ENCODE results near the gene FITM2. TPM values are rescaled to one million over a fixed set of nuclear protein-coding genes. Genes with fewer than 3 reads are reported as not detected.
"Not testable (repeated sequence)": the region's sequence is repeated elsewhere in the genome, so short reads cannot be mapped to it uniquely, and the experiment has no call there.

The FITM2 gene
- total RNA-seq, 1 experiment from 2014 or later, result 7.4 TPM

DNA sequence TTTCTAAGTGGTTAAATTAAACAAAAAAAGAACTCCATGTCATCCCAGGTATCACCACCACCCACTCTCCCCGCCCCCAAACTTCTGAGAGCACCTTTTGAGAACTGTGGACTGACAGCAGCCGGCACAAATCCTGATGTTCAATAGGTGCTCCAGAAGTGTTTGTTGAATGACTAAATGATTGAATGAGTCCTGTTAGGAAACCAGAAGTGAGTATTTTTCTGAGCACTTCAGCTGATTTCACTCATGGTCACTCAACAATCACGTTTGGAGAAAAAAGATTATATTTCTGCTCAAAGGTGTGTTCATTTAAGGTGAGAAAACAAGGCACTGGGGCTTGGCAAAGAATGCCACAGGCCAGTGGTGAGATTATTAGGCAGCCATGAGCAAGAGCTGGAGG is 38.3 kb upstream of the FITM2 start:
- H3K79me2 ChIP-seq (ENCODE audit: low read depth), result no peaks in the 10 kb centered on the region
- TF ChIP-seq, protein P1, sequence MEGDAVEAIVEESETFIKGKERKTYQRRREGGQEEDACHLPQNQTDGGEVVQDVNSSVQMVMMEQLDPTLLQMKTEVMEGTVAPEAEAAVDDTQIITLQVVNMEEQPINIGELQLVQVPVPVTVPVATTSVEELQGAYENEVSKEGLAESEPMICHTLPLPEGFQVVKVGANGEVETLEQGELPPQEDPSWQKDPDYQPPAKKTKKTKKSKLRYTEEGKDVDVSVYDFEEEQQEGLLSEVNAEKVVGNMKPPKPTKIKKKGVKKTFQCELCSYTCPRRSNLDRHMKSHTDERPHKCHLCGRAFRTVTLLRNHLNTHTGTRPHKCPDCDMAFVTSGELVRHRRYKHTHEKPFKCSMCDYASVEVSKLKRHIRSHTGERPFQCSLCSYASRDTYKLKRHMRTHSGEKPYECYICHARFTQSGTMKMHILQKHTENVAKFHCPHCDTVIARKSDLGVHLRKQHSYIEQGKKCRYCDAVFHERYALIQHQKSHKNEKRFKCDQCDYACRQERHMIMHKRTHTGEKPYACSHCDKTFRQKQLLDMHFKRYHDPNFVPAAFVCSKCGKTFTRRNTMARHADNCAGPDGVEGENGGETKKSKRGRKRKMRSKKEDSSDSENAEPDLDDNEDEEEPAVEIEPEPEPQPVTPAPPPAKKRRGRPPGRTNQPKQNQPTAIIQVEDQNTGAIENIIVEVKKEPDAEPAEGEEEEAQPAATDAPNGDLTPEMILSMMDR (conservative IDR thresholded peaks at IDR 0.05), result no peak
- no peak for TF ChIP-seq EZH2 (IDR thresholded peaks at IDR 0.05; ENCODE audit: low read depth)
- H3K4me3 ChIP-seq, result no peak overlapping the region
- ChIA-PET CTCF (no interaction called here), POLR2A (ENCODE audit: unreplicated experiment) (no interaction called here)
- no peak for DNase-seq
- no peaks in the 10 kb centered on the region for H3K9me2 ChIP-seq (ENCODE audit: insufficient read depth)
- H3K27me3 ChIP-seq (ENCODE audit: insufficient read depth, low read depth), result peaks cover 12% of the 10 kb centered on the region
- BruUV-seq (replicated peaks), result no TSS peak
- no peak overlapping the region for H2AFZ ChIP-seq
- no peaks in the 10 kb centered on the region; the same call in 1 of the 2 replicates for H3F3A ChIP-seq (ENCODE audit: insufficient read depth, low read depth)
- H3K27ac ChIP-seq, result no peak overlapping the region
- intact Hi-C loops (cut with micrococcal nuclease; ENCODE audit: unreplicated experiment), result no loop called here
- H3K4me1 ChIP-seq (replicated peaks; ENCODE audit: insufficient read depth), result no peaks in the 10 kb centered on the region
- H3K4me2 ChIP-seq, result no peak overlapping the region
- H3K36me3 ChIP-seq (ENCODE audit: low read depth), result no peaks in the 10 kb centered on the region
- no peaks in the 10 kb centered on the region for H4K20me1 ChIP-seq (ENCODE audit: insufficient read depth)
- H3K9me3 ChIP-seq (ENCODE audit: insufficient read depth, low read depth), result no peaks in the 10 kb centered on the region

DNA sequence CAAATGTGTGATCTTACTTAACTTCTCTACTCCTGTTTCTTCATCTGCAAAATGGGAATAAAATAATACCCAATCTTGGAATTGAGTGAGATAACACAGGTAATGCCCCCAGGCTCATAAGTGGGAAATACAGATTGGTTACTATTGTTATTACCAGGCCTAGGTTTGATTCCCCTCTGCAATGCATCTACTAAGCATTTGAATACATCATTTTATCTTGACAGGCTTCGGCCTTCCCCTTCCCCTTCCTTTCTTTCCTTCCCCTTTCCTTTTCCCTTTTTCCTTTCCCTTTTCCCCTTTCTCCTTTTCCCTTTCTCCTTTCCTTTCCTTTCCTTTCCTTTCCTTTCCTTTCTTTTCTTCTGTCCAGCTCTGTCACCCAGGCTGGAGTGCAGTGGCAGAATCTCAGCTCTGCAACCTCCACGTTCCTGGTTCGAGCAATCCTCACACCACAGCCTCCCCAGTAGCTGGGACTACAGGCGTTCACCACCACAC is 37.2 kb upstream of the FITM2 start:
- no peak for DNase-seq
- ChIA-PET POLR2A (ENCODE audit: unreplicated experiment) (no interaction called here), CTCF (no interaction called here)
- Histone ChIP-seq H3K4me3 (no peak overlapping the region), H3K4me1 (replicated peaks; ENCODE audit: insufficient read depth) (no peaks in the 10 kb centered on the region), H4K20me1 (ENCODE audit: insufficient read depth) (no peaks in the 10 kb centered on the region), H3K27me3 (ENCODE audit: insufficient read depth, low read depth) (peaks cover 12% of the 10 kb centered on the region), H3K9me2 (ENCODE audit: insufficient read depth) (no peaks in the 10 kb centered on the region), H2AFZ (no peak overlapping the region), H3F3A (ENCODE audit: insufficient read depth, low read depth) (no peaks in the 10 kb centered on the region; the same call in 1 of the 2 replicates), H3K9me3 (ENCODE audit: insufficient read depth, low read depth) (no peaks in the 10 kb centered on the region), H3K27ac (no peak overlapping the region), H3K4me2 (no peak overlapping the region), H3K36me3 (ENCODE audit: low read depth) (no peaks in the 10 kb centered on the region), H3K79me2 (ENCODE audit: low read depth) (no peaks in the 10 kb centered on the region)
- TF ChIP-seq, protein P1 (conservative IDR thresholded peaks at IDR 0.05), result no peak
- no peak for TF ChIP-seq EZH2 (IDR thresholded peaks at IDR 0.05; ENCODE audit: low read depth)
- intact Hi-C loops (cut with micrococcal nuclease; ENCODE audit: unreplicated experiment), result no loop called here
- no TSS peak for BruUV-seq (replicated peaks)

DNA sequence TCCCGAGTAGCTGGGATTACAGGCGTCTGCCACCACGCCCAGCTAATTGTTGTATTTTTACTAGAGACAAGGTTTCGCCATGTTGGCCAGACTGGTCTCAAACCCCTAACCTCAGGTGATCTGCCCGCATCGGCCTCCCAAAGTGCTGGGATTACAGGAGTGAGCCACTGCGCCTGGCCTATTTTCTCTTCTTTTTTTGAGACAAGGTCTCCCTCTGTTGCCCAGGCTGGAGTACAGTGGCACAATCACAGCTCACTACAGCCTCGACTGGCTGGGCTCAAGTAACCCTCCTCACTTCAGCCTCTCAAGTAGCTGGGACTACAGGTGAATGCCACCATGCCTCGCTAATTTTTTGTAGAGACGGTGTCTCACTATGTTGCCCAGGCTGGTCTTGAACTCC is 34.9 kb upstream of the FITM2 start:
- intact Hi-C loops (cut with micrococcal nuclease; ENCODE audit: unreplicated experiment); H3F3A ChIP-seq (ENCODE audit: insufficient read depth, low read depth); H4K20me1 ChIP-seq (ENCODE audit: insufficient read depth); H3K79me2 ChIP-seq (ENCODE audit: low read depth); H3K27me3 ChIP-seq (ENCODE audit: insufficient read depth, low read depth); DNase-seq; H3K4me3 ChIP-seq; H3K36me3 ChIP-seq (ENCODE audit: low read depth); H3K9me2 ChIP-seq (ENCODE audit: insufficient read depth); CTCF ChIA-PET; H3K4me1 ChIP-seq (replicated peaks; ENCODE audit: insufficient read depth); H3K27ac ChIP-seq; BruUV-seq (replicated peaks); H3K4me2 ChIP-seq; H2AFZ ChIP-seq; H3K9me3 ChIP-seq (ENCODE audit: insufficient read depth, low read depth); POLR2A ChIA-PET (ENCODE audit: unreplicated experiment): not testable (repeated sequence)

- ChIA-PET CTCF (no interaction called here), POLR2A (ENCODE audit: unreplicated experiment) (no interaction called here)
- BruUV-seq (replicated peaks), result no TSS peak
Measured at GRCh38 chr20:44345147-44345546, 34.1 kb upstream of the FITM2 start.

More at GRCh38 chr20:44345147-44345546, 34.1 kb upstream of the FITM2 start:
- no peak overlapping the region for H3K4me3 ChIP-seq
- H3K4me1 ChIP-seq (replicated peaks; ENCODE audit: insufficient read depth), result no peaks in the 10 kb centered on the region
- H3K27me3 ChIP-seq (ENCODE audit: insufficient read depth, low read depth), result peaks cover 5% of the 10 kb centered on the region; the same call in 1 of the 2 replicates
- H3K4me2 ChIP-seq, result no peak overlapping the region
- TF ChIP-seq, protein P1 (conservative IDR thresholded peaks at IDR 0.05), result no peak
- no peak for TF ChIP-seq EZH2 (IDR thresholded peaks at IDR 0.05; ENCODE audit: low read depth)
- intact Hi-C loops (cut with micrococcal nuclease; ENCODE audit: unreplicated experiment), result no loop called here
- H4K20me1 ChIP-seq (ENCODE audit: insufficient read depth), result no peaks in the 10 kb centered on the region
- no peaks in the 10 kb centered on the region for H3K9me2 ChIP-seq (ENCODE audit: insufficient read depth)
- no peaks in the 10 kb centered on the region; the same call in 1 of the 2 replicates for H3F3A ChIP-seq (ENCODE audit: insufficient read depth, low read depth)
- no peaks in the 10 kb centered on the region for H3K36me3 ChIP-seq (ENCODE audit: low read depth)
- no peaks in the 10 kb centered on the region for H3K79me2 ChIP-seq (ENCODE audit: low read depth)
- no peak overlapping the region for H2AFZ ChIP-seq
- no peak for DNase-seq
- no peak overlapping the region for H3K27ac ChIP-seq
- H3K9me3 ChIP-seq (ENCODE audit: insufficient read depth, low read depth), result no peaks in the 10 kb centered on the region

Measured in PC-9 (cell line).